Gastroesophageal sphincter (tissue), 3 donors: ENCODE data around the gene XXYLT1.
"Not testable (repeated sequence)": the region's sequence is repeated elsewhere in the genome, so short reads cannot be mapped to it uniquely, and the experiment has no call there.

ENCODE experiments used
- CTCF ChIP-seq, 4 experiments: fragments of 200-600 bp in 2 of 4; fragments of 450-650 bp in 2 of 4; sonication (generic) in 1 of 4; IDR thresholded peaks; one replicate each; pipeline ENCODE4 v1.5.1; 2017 to 2019; ENCODE audit warnings: antibody characterized with exemption in 4 of 4, mild to moderate bottlenecking in 2 of 4, moderate library complexity in 2 of 4
- EP300 ChIP-seq: sonication (generic); formaldehyde crosslinking; IDR thresholded peaks from one replicate; pipeline ENCODE4 v1.6.1; 2017; ENCODE audit warnings: antibody characterized with exemption, mild to moderate bottlenecking
- POLR2A ChIP-seq, 2 donors: fragments of 450-650 bp; IDR thresholded peaks; one replicate each; pipeline ENCODE4 v1.6.1; 2017; ENCODE audit warnings: antibody characterized with exemption in 2 of 2, mild to moderate bottlenecking in 2 of 2, moderate library complexity in 1 of 2
- POLR2AphosphoS5 ChIP-seq: sonication (generic); formaldehyde crosslinking; IDR thresholded peaks from one replicate; pipeline ENCODE4 v1.6.1; 2017; ENCODE audit warnings: antibody characterized with exemption

GRCh38 chr3:195087840-195088601 lies 182.9 kb downstream of the XXYLT1 start:
- not testable (repeated sequence) for TF ChIP-seq CTCF (IDR thresholded peaks at IDR 0.05); EP300; POLR2A (IDR thresholded peaks at IDR 0.05); POLR2AphosphoS5
